Measurements from ENCODE around the gene EXOC6B.

Gene EXOC6B

GRCh38 chr2:72129681-72130340, 696.0 kb downstream of the EXOC6B start:
- peak; percentile 36 for DNase-seq

- DNase-seq = no peak
These were observed 697.0 kb downstream of the EXOC6B start for GRCh38 chr2:72128843-72129227.

- no peak for DNase-seq
These were observed 697.6 kb downstream of the EXOC6B start for GRCh38 chr2:72128059-72128842.

- no peak for DNase-seq
These were observed 698.3 kb downstream of the EXOC6B start for GRCh38 chr2:72127401-72128058.

- DNase-seq = no peak
These were observed 699.4 kb downstream of the EXOC6B start for GRCh38 chr2:72126186-72127100.

All from fibroblast of skin of right quadriceps (primary cell).